ENCODE data around the gene CREB3. TPM values are rescaled to one million over a fixed set of nuclear protein-coding genes. Genes with fewer than 3 reads are reported as not detected.

CREB3 gene
- total RNA-seq, 1 experiment from 2014 or later, result 26.5 TPM

GRCh38 chr9:35746583-35746982, 14.1 kb downstream of the CREB3 start:
- CTCF ChIA-PET, result interaction anchor here (0.9 to 1.0 kb wide), 3 partner anchors 10 to 50 kb away, joined by 3 to 4 read pairs (median 3); partner anchors contain the start of genes CREB3 and TLN1
- Mint-ChIP-seq H3K27ac (ENCODE audit: unreplicated experiment) (no peak overlapping the region), H3K9me3 (ENCODE audit: low read depth, unreplicated experiment) (no peaks in the 10 kb centered on the region), H3K4me1 (ENCODE audit: low read depth, unreplicated experiment) (peaks cover 20% of the 10 kb centered on the region), H3K4me3 (ENCODE audit: low read depth, unreplicated experiment) (peak overlapping the region; percentile 78), H3K36me3 (ENCODE audit: insufficient read depth, unreplicated experiment) (peaks cover 48% of the 10 kb centered on the region), H3K27me3 (ENCODE audit: unreplicated experiment) (no peaks in the 10 kb centered on the region)
- no TSS peak for BruUV-seq (replicated peaks)
- no peak for TF ChIP-seq CTCF (IDR thresholded peaks at IDR 0.05; ENCODE audit: unreplicated experiment)
- DNase-seq, result no peak
- intact Hi-C loops (cut with micrococcal nuclease; ENCODE audit: unreplicated experiment), result no loop called here

GRCh38 chr9:35748242-35748857, 15.9 kb downstream of the CREB3 start:
- H3K4me3 Mint-ChIP-seq (ENCODE audit: low read depth, unreplicated experiment), result peak overlapping the region; percentile 78
- no peaks in the 10 kb centered on the region for H3K9me3 Mint-ChIP-seq (ENCODE audit: low read depth, unreplicated experiment)
- intact Hi-C loops (cut with micrococcal nuclease; ENCODE audit: unreplicated experiment), result no loop called here
- H3K27ac Mint-ChIP-seq (ENCODE audit: unreplicated experiment), result no peak overlapping the region
- no peak for DNase-seq
- peaks cover 20% of the 10 kb centered on the region for H3K4me1 Mint-ChIP-seq (ENCODE audit: low read depth, unreplicated experiment)
- H3K27me3 Mint-ChIP-seq (ENCODE audit: unreplicated experiment), result no peaks in the 10 kb centered on the region
- peaks cover 48% of the 10 kb centered on the region for H3K36me3 Mint-ChIP-seq (ENCODE audit: insufficient read depth, unreplicated experiment)
- no peak for TF ChIP-seq CTCF (IDR thresholded peaks at IDR 0.05; ENCODE audit: unreplicated experiment)
- CTCF ChIA-PET, result interaction anchor here (0.6 to 1.8 kb wide), 4 partner anchors 16 to 760 kb away, joined by 3 to 5 read pairs (median 4); partner anchors contain the start of genes CREB3, HINT2 and TLN1
- BruUV-seq (replicated peaks), result no TSS peak

- Mint-ChIP-seq H3K9me3 (ENCODE audit: low read depth, unreplicated experiment) (no peaks in the 10 kb centered on the region), H3K27ac (ENCODE audit: unreplicated experiment) (peak within 1 kb of the TSS; percentile 52), H3K4me1 (ENCODE audit: low read depth, unreplicated experiment) (peaks cover 20% of the 10 kb centered on the region), H3K27me3 (ENCODE audit: unreplicated experiment) (no peaks in the 10 kb centered on the region), H3K4me3 (ENCODE audit: low read depth, unreplicated experiment) (peak within 1 kb of the TSS; percentile 78), H3K36me3 (ENCODE audit: insufficient read depth, unreplicated experiment) (peaks cover 48% of the 10 kb centered on the region)
- no TSS peak for BruUV-seq (replicated peaks)
- intact Hi-C loops (cut with micrococcal nuclease; ENCODE audit: unreplicated experiment), result no loop called here
- CTCF ChIA-PET, result interaction anchor here (0.6 to 1.8 kb wide), 5 partner anchors 11 to 761 kb away, joined by 3 to 5 read pairs (median 3); partner anchors contain the start of genes CREB3, HINT2 and TLN1
- peak; percentile 81 for DNase-seq
- no peak for TF ChIP-seq CTCF (IDR thresholded peaks at IDR 0.05; ENCODE audit: unreplicated experiment)
Measured at GRCh38 chr9:35748858-35749514, 16.5 kb downstream of the CREB3 start, which contains the start of the genes GBA2 and RGP1. Gene GBA2, minus strand, starts transcription at chr9:35749228. Its CDS starts 524 bp downstream, at chr9:35748704. Gene RGP1, plus strand, starts transcription at chr9:35749287. Its CDS starts 469 bp downstream, at chr9:35749756.

- peaks cover 20% of the 10 kb centered on the region for H3K4me1 Mint-ChIP-seq (ENCODE audit: low read depth, unreplicated experiment)
- no peaks in the 10 kb centered on the region for H3K27me3 Mint-ChIP-seq (ENCODE audit: unreplicated experiment)
- H3K27ac Mint-ChIP-seq (ENCODE audit: unreplicated experiment), result peak overlapping the region; percentile 52
- H3K36me3 Mint-ChIP-seq (ENCODE audit: insufficient read depth, unreplicated experiment), result peaks cover 48% of the 10 kb centered on the region
- no peaks in the 10 kb centered on the region for H3K9me3 Mint-ChIP-seq (ENCODE audit: low read depth, unreplicated experiment)
- no peak for TF ChIP-seq CTCF (IDR thresholded peaks at IDR 0.05; ENCODE audit: unreplicated experiment)
- peak overlapping the region; percentile 78 for H3K4me3 Mint-ChIP-seq (ENCODE audit: low read depth, unreplicated experiment)
- no TSS peak for BruUV-seq (replicated peaks)
- intact Hi-C loops (cut with micrococcal nuclease; ENCODE audit: unreplicated experiment), result no loop called here
- peak; percentile 35 for DNase-seq
- CTCF ChIA-PET, result interaction anchor here (0.7 to 1.8 kb wide), 4 partner anchors 11 to 65 kb away, joined by 3 to 5 read pairs (median 3); partner anchors contain the start of genes CREB3, HINT2 and TLN1
Measured at GRCh38 chr9:35749515-35750255, 17.2 kb downstream of the CREB3 start.

All from Calu3 (cell line).